H4 (cell line): ENCODE data around the gene ZNF808. TPM values are rescaled to one million over a fixed set of nuclear protein-coding genes. Genes with fewer than 3 reads are reported as not detected.
A peak's percentile ranks its signal among the peaks of the same experiment; 100 is the strongest.
"Not testable (repeated sequence)": the region's sequence is repeated elsewhere in the genome, so short reads cannot be mapped to it uniquely, and the experiment has no call there.

ENCODE experiments used
- DNase-seq: peaks from one replicate; pipeline ENCODE4 v3.0.0-alpha.2; 2015; ENCODE audit warnings: low spot score
- total RNA-seq: library from RNA; depleted of rRNA; stranded (reverse); fragments of >200 nt; shearing (Covaris generic); gene quantifications from 2 replicates; pipeline ENCODE4 v1.2.3, GENCODE V29; 2014

ZNF808 gene
- total RNA-seq, 1 experiment from 2014 or later = 11.6 TPM

DNA sequence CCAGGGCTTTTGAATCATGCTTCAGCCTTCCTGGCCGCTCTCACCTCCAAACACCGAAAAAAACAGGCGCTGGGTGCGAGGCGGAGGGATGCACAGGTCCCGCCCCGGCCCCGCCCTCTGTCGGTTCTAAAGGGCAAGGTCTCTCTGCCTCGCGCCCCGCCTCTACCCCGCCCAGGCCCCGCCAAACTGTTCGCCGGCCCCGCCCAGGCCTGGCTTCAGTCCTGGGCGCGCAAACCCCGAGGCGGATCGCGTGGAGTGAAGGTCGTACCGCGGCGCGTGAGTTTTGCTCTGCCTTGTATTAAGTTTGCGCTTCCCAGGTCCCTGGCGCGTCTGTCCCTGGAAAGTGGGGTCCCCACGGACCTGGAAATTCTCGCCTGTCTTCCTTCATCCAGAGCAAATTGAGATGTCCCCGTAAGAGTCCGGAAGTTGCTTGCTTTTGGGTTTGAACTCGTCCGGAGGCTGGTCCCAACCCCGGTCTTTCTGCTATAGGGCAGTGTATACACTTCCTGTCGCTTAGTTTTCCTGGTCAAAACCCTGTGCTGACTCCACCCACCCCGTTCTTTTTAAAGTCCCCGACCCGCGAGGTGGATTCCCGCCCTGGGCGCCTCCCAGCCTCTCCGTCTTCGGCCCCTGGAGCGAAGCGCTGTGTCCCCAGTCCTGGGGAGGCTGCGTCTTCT is 8.4 kb downstream of the ZNF808 start:
- DNase-seq = no peak

DNA sequence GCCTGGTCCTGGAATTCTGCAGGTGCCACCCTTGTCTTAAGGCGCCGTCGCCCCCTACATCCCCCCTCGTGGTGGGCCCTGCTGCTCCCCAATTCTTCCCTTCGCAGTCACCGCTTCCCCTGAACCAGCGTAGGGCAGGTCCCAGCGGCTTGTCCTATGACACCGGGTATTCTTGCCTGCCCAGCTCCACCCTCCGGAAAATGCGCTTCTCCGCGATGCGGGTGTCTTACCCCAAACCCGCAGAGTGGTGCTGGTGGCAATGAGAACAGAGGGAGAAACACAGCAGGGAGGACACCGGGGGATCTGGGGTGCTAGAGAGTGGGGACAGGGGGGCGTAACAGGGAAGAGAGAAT is 9.0 kb downstream of the ZNF808 start:
- DNase-seq = no peak

DNA sequence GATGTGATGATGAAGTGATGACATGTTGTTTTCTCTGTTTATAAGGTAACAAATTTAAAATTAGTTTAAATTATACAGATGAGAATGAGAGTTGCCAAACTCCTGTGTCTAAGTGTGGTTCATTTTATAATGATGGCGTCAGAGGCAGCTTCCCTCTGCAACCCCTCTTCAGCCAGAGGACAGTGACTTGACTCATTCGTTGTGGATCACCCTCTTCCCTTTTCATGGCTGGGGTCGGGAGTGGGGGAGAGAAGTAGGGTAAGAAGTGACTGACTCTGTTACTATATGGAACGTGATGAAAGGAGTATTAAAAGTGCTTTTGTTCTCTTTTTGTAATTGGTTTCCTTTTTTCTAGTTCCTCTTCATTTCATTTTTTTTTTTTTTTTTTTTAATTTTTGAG is 11.3 kb downstream of the ZNF808 start:
- not testable (repeated sequence) for DNase-seq

DNA sequence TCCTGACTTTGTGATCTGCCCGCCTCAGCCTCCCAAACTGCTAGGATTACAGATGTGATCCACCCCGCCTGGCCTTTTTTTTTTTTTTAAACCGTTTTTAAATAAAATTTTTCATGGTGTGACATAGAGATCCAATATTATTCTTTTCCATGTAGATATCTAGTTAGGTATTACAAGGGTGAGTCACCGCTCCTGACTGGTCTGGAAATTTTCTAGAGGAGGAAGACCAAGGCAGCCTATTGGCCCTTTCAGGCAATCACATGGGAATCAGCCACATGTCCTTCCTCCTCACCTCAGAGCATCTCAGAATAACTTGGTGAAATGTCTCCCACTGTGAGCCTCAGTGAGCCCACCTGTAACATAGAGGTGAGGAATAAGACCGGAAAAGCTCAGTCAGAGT is 13.7 kb downstream of the ZNF808 start:
- not testable (repeated sequence) for DNase-seq

DNA sequence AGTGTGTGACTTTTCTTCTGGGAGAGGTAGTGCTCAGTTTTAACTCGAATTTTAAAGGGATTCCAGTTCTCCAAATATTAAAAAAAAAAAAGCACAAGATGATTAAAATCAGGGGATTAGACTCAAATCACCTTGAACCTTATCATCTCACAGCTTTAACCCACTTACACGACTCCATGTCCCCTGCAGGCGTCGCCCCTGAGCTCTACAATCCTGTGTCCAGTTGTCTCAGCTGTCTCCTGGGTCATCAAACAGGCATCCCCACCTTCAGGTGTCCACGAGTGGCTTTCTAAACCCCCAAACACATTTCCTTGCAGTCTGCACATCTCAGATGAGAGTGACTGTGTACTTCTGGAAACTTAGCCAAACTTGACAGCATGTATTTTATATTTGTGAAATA is 14.1 kb downstream of the ZNF808 start:
- DNase-seq = no peak

DNA sequence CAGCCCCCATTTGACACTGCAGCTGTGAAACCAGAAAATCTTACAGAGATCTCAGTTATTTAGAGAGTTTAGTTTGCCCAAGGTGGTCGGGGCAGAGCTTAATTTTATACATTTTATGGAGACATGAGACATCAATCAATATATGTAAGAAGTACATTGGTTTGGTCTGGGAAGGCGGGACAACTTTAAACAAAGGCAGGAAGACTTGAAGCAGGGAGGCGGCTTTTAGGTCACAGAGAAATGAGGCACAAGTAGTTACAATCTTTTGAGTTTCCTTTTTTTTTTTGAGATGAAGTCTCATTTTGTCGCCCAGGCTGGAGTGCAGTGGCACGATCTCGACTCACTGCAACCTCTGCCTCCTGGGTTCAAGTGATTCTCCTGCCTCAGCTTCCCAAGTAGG is 15.1 kb downstream of the ZNF808 start:
- DNase-seq = not testable (repeated sequence)

DNA sequence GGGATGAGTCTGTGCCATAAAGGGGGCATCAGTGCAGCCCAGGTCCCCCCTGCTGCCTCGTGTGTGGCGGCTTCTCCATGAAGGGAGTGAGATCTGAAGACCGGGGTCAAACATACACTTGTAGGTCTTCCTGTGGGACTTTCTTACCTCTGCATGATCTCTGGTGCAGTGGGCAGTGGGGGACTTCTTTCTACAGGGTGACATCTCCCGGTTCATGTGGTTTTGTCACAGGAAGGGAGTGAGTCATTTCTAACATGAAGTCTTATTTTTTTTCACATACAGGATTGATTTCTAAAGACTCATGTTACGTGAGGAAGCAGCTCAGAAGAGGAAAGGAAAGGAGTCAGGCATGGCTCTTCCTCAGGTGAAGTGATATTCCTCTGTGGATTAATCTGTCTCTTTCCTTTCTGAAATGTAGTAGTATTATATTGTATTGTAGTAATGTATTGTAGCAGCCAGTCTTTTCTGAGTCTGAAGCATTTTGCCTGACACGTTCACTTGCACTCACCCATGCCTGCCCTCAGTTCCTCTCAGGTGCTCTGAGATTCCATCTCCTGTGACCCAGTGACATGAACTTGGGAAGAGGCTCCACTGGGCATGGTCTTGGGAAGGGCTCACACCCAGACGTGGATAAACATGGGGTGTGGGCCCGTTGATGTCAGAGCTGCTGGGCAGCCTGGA is 15.7 kb downstream of the ZNF808 start:
- DNase-seq = no peak

DNA sequence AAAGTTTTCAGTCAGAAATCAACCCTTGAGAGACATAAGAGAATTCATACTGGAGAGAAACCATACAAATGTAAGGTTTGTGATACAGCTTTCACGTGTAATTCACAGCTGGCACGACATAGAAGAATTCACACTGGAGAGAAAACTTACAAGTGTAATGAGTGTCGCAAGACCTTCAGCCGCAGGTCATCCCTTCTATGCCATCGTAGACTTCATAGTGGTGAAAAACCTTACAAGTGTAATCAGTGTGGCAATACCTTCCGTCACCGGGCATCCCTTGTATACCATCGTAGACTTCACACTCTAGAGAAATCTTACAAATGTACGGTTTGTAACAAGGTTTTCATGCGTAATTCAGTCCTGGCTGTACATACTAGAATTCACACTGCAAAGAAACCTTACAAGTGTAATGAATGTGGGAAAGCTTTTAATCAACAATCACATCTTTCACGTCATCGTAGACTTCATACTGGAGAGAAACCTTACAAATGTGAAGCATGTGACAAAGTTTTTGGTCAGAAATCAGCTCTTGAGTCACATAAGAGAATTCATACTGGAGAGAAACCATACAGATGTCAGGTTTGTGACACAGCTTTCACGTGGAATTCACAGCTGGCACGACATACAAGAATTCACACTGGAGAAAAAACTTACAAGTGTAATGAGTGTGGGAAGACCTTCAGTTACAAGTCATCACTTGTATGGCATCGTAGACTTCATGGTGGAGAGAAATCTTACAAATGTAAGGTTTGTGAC is 26.9 kb downstream of the ZNF808 start:
- DNase-seq = no peak

DNA sequence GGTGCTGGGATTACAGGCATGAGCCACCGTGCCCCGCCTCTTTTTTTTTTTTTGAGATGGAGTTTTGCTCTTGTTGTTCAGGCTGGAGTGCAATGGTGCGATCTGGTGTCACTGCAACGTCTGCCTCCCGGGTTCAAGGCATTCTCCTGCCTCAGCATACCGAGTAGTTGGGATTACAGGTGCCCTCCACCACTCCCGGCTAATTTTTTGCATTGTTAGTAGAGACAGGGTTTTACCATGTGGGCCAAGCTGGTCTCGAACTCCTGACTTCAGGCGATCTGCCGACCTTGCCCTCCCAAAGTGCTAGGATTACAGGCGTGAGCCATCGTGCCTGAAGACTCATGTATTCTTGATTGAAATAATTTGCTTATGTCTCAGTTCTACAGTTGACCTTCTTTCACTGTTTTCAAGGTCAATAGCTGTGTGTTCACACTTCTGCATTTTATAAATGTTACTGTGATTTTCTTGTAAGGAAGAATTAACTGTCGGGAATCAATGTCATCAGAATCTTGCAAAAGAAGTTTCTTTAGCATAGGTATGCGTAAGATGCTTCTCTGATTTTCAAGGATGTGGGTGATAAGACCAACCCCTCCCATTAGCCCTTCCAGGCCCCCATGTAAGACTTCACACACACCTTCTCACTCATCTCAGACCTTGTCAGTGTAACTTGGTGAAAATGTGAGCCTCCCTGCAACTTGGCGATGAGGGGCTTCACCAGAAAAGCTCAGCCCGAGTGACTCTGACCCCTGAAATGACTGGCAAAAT is 29.9 kb downstream of the ZNF808 start:
- no peak for DNase-seq

DNA sequence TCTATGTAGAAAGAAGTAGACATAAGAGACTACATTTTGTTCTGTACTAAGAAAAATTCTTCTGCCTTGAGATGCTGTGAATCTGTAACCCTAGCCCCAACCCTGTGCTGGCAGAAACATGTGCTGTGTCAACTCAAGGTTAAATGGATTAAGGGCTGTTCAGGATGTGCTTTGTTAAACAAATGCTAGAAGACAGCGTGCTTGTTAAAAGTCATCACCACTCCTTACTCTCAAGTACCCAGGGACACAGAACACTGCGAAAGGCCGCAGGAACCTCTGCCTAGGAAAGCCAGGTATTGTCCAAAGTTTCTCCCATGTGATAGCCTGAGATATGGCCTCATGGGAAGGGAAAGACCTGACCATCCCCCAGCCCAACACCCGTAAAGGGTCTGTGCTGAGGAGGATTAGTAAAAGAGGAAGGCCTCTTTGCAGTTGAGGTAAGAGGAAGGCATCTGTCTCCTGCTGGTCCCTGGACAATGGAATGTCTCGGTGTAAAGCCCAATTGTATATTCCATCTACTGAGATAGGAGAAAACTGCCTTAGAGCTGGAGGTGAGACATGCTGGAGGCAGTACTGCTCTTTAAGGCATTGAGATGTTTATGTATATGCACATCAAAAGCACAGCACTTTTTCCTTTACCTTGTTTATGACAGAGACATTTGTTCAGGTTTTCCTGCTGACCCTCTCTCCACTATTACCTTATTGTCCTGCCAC is 31.4 kb downstream of the ZNF808 start:
- DNase-seq = not testable (repeated sequence)

DNA sequence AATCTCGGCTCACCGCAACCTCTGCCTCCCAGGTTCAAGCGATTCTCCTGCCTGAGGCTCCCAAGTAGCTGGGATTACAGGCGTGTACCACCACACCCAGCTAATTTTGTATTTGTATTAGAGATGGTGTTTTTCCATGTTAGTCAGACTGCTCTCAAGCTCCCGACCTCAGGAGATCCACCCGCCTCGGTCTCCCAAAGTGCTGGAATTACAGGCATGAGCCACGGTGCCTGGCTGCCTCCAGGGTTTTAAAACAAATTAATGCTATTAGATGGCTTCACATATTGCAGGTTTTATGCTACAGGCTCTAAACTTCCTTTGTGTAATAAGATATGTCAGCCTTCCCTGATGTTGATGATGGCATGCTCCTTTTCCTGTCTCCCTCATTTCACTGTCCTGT is 34.1 kb downstream of the ZNF808 start:
- DNase-seq = not testable (repeated sequence)

DNA sequence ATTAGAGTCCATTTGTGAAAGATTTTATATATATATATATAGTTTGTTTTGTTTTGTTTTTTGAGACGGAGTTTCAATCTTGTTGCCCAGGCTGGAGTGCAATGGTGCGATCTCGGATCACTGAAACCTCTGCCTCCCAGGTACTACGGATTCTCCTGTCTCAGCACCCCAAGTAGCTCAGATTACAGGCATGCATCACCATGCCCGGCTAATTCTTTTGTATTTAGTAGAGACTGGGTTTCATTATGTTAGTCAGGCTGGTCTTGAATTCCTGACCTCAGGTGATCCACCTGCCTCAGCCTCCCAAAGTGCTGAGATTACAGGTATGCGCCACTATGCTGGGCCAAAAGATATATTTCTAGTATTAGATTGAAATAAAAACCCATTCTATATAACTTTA is 38.7 kb downstream of the ZNF808 start:
- DNase-seq = no peak

DNA sequence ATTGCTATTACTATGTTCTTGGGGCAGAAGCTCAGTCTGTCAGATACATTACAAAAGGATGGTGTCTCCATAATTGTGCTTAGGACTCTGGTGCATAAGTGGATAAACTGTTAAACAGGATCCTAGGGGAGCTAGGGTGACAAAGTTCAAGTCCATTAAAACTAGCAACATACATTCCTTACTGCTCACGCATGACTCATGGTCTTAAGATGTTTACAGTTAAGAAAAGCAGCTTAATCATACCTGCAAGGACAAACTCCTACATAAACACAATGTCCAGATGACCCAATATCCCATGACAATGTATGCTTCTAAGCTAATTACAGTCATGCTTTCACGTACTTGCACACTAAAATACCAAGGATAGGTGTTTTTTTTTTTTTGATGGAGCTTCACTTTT is 39.1 kb downstream of the ZNF808 start:
- DNase-seq = peak; percentile 72

DNA sequence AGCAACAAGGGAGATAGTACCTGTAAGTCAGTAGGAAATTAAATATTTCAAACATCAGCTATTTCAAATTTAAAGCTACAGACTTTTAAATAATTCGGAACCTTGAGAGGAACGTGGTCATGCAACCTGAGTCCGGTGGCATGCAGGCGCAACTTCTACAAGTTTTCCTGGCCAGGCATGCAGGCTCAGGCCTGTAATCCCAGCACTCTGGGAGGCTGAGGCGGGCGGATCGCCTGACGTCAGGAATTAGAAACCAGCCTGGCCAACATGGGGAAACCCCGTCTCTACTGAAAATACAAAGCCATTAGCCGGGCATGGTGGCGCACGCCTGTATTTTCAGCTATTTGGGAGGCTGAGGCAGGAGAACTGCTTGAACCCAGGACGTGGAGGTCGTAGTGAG is 40.5 kb downstream of the ZNF808 start:
- DNase-seq = no peak

DNA sequence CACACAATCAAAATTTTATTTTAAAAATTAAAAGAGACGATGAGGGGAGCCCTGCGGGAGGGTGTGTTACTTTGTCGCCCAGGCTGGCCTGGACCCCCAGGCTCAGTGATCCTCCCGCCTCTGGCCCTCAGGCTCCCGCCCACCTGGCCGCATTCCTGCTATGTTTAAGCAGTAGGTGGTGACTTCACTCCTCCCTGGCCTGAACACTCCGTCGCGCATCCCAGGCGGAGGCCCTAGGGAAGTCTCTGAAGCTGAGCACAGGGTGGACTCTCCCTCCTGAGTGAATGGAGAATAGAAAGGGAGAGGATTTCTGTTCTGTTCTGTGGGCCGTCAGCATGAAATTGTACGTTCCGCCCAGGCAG is 42.2 kb downstream of the ZNF808 start:
- DNase-seq = not testable (repeated sequence)

DNA sequence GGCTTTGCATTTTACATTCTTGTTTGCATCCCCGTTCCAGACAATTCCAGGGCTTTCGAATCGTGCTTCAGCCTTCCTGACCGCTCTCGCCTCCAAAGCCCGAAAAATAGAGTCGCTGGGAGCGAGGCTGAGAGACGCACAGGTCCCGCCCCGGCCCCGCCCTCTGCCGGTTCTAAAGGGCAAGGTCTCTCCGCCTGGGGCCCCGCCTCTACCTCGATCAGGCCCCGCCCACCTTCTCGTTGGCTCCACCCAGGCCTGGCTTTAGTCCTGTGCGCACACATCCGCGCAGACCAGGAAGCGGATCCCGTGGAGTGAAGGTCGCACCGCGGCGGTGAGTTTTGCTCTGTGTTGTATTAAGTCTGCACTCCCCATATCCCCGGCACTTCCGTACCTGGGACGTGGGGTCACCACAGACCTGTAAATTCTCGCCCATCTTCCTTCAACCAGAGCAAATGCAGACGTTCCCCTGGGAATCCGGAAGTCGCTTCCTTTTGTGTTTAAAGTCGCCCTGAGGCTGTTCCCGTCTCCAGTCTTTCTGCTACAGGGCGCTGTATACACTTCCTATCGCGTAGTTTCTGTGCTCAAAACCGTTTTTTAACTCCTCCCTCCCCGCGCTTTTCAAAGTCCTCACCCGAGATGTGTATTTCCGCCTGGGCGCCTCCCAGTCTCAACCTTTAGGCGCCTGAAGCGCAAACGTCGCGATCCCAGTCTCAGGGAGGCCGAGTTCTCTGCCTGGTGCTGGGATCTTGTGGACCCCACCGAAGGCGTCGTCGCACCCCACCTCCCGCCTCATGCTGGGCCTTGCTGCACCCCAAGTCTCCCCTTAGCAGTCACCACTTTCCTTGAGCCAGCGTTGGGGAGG is 42.8 kb downstream of the ZNF808 start, which contains the start of gene ZNF701:
ZNF701 (plus strand) TSS at position 288 of the 862 bp plus-strand sequence. CDS start 3,861 bp downstream, outside the sequence.
- peak; percentile 83 for DNase-seq

DNA sequence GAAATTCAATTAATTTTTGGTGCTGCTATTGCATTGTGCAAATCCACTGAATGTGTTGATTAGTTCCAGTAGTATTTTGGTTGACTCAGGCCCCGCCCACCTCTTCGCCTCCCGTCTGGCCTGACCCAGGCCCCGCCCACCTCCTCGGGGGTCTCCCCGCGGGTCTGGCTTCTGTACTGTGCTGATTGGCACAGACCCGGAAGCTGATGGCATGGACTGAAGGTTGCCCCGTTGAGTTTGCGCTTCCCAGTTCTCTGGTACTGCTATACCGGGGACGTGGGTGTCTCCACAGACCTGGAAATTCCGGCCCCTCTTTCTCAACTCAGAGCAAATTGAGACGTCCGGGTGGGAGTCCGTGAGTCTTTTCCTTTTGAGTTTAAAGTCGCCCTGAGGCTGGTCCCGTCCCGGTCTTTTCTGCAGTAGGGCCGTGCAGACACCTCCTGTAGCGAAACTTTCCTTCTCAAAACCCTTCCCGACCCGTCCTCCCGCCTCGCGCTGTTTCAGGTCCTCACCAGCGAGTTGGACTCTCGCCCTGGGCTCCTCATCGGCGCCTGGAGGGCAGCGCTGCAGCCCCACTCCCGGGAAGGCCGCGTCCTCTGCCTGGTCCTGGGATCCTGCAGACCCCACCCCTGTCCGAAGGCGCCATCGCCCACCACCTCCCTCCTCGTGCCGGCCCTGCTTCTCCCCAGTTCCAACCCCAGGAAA is 57.4 kb downstream of the ZNF808 start:
- DNase-seq = no peak

DNA sequence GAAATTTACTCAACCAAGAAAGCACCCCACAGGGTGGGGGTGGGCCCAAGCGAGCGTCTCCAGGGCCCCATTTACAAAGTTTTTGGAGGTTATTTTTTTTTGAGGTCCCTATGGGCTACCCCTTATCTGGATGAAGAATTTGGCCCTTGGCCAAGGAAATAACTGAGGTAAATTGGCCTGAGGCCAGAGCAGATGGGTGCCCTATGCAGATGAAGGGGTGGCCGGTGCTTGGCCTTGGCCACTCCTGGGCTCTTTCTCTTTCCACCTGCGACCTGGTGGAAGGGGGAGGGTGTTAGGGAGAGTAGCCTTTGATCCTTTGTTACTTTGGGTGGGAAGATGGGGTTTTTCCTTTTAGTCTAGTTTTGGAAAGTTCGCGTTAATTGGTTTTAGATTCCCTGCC is 58.1 kb downstream of the ZNF808 start:
- DNase-seq = no peak

DNA sequence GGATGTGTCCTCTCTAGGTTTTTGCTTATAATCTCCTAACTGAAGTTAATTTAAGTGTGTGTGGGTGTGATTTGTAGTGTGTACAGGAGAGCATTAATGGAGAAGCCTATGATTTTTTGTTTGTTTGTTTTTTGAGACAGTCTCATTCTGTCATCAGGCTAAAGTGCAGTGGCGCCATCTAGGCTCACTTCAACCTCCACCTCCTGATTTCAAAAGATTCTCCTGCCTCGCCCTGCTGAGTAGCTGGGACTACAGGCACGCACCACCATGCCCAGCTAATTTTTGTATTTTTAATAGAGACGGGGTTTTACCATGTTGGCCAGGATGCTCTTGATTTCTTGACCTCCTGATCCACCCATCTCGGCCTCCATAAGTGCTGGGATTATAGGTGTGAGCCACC is 63.3 kb downstream of the ZNF808 start:
- no peak for DNase-seq

DNA sequence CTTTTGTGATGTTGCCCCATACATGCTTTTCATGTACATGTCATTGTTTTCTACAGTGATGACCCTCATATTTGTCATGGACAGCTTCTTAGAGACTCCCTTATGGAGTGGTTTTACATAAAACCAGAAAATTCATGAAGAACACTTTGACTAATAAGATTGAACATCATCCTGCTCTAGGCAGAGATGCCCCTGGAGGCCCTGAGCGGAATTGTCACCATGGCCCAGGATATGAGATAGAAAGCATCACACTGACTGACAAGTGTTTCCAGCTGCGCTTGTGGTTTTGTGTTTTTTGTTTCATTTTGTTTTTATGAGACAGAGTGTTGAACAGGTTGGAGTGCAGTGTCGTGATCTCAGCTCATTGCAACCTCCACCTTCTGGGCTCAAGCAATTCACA is 64.8 kb downstream of the ZNF808 start:
- DNase-seq = no peak
